ENCODE measurements around the gene CTAGE6.
"Not testable (repeated sequence)": the region's sequence is repeated elsewhere in the genome, so short reads cannot be mapped to it uniquely, and the experiment has no call there.

GRCh38 chr7:143712381-143712780, 45.1 kb downstream of the CTAGE6 start:
- not testable (repeated sequence) for TF ChIP-seq CTCF (IDR thresholded peaks at IDR 0.05); POLR2AphosphoS5 (IDR thresholded peaks at IDR 0.05; ENCODE audit: low read depth, low read length); REST (IDR thresholded peaks at IDR 0.05; ENCODE audit: insufficient read depth in 1 of 2, low read depth in 2 of 2, low read length in 1 of 2); SIN3A (IDR thresholded peaks at IDR 0.05; ENCODE audit: borderline replicate concordance, insufficient read depth, low read depth, low read length); TCF7L2 (IDR thresholded peaks at IDR 0.05; ENCODE audit: low read depth, low read length)
